SK-N-MC (cell line): Measurements from ENCODE around the gene ATMIN.

ENCODE experiments used
- EZH2 ChIP-seq: fragments of 200-600 bp; sonication (generic); IDR thresholded peaks from one replicate; pipeline ENCODE4 v1.6.1; 2017; ENCODE audit warnings: antibody characterized with exemption
- FOXP2 ChIP-seq: optimal IDR thresholded peaks from 2 replicates; pipeline ENCODE3; 2011; ENCODE audit warnings: mild to moderate bottlenecking, moderate library complexity; ENCODE audit not compliant: insufficient read depth; ENCODE audit errors: extremely low read length, control extremely low read depth
- POLR2AphosphoS5 ChIP-seq: IDR thresholded peaks from 2 replicates; pipeline ENCODE4 v1.6.1; 2012; ENCODE audit warnings: mild to moderate bottlenecking, low read depth, low read length, borderline replicate concordance

DNA sequence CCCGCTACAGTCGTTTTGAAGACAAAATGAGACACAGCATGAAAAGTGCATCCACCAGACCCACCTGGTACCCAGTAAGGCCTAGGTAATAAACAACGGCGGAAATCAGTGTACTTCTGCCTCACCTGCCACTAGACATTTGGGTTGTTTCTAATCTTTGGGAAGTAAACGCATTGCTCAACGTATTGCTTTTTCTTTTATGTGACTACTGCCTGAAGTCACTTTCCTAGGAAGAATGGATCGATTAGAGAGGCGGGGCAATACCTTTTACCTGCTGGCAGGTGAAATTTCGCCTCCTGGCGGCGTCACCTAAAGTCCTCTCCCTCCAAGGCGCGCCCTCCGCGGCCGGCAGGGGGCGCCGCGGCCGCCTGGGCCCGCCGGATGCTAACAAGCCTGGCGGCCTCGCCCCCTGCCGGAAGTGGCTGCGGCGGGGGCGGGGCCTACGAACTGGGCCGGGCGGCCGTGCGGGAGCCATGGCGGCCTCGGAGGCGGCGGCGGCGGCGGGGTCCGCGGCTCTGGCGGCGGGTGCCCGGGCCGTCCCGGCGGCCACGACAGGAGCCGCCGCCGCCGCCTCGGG lies at the start of gene ATMIN:
- no peak for TF ChIP-seq EZH2
- TF ChIP-seq POLR2AphosphoS5 = no peak
- TF ChIP-seq FOXP2 = no peak
